ENCODE measurements around the gene ZSCAN10. TPM values are rescaled to one million over a fixed set of nuclear protein-coding genes. Genes with fewer than 3 reads are reported as not detected.

The ZSCAN10 gene
- total and polyA plus RNA-seq, 2 of the 13 experiments (the other 11 are each of a cell fraction or from before 2014, with no cell fraction given), result not detected

DNA sequence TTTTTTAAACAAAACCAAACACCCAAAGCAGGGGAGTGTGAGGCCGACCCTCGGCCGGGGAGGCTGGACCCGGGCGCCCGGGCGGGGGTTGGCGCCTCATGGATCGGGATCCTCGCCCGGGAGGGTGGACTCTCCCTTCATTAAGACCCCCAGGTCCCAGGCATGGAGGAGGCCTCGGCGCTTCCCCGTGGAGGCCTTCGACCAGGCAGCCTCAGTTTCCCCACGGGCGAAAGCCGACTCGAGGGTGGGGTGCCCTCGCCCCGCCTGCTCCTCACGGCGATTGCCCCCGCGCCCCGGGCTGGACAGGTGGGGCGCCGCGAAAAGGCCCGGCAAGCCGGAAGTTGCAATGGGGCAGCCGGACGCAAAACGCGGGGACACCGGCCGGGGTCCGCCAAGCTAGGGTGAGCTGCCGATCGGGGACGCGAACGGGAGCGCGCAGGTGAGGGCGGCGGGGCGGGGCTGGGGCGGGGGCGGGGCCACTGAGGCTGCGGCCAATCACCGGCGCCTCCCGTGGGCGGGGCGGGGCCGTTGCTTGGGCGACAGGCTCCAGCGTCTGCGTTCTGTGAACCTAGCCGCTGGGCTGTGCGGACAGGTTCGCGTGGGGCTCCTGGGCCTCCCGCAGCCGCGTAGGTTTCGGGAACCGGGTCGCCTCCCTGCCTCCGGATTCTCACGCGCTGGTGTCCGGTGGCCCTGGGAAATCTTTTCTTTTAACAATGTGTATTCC lies 7.3 kb upstream of the ZSCAN10 start (continued):
- TF ChIP-seq, protein P1, sequence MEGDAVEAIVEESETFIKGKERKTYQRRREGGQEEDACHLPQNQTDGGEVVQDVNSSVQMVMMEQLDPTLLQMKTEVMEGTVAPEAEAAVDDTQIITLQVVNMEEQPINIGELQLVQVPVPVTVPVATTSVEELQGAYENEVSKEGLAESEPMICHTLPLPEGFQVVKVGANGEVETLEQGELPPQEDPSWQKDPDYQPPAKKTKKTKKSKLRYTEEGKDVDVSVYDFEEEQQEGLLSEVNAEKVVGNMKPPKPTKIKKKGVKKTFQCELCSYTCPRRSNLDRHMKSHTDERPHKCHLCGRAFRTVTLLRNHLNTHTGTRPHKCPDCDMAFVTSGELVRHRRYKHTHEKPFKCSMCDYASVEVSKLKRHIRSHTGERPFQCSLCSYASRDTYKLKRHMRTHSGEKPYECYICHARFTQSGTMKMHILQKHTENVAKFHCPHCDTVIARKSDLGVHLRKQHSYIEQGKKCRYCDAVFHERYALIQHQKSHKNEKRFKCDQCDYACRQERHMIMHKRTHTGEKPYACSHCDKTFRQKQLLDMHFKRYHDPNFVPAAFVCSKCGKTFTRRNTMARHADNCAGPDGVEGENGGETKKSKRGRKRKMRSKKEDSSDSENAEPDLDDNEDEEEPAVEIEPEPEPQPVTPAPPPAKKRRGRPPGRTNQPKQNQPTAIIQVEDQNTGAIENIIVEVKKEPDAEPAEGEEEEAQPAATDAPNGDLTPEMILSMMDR (CRISPR knock-in tag; IDR thresholded peaks at IDR 0.05), result peak; percentile 32; the same call in 1 of the 2 replicates
- TF ChIP-seq ZNF350 (CRISPR knock-in tag; IDR thresholded peaks at IDR 0.05; ENCODE audit: borderline replicate concordance, low read depth) (peak; percentile 58; the same call in 1 of the 2 replicates), GATAD1 (CRISPR knock-in tag; IDR thresholded peaks at IDR 0.05) (peak; percentile 93), TGIF2 (CRISPR knock-in tag; IDR thresholded peaks at IDR 0.05) (peak; percentile 60; the same call in 1 of the 2 replicates), PLRG1 (conservative IDR thresholded peaks at IDR 0.05) (no peak), GABPA (IDR thresholded peaks at IDR 0.05; ENCODE audit: low read depth, low read length) (peak; percentile 94), GABPA (CRISPR knock-in tag; IDR thresholded peaks at IDR 0.05; ENCODE audit: low read depth) (peak; percentile 91), ZNF589 (CRISPR knock-in tag; conservative IDR thresholded peaks at IDR 0.05) (no peak), NFIB (CRISPR knock-in tag; IDR thresholded peaks at IDR 0.05; ENCODE audit: borderline replicate concordance) (no peak), SALL1 (CRISPR knock-in tag; IDR thresholded peaks at IDR 0.05) (peak; percentile 70), ZNF138 (CRISPR knock-in tag; IDR thresholded peaks at IDR 0.05; ENCODE audit: low read depth) (no peak), HDAC2 (CRISPR knock-in tag; IDR thresholded peaks at IDR 0.05) (peak; percentile 69; the same call in 1 of the 2 replicates), ZNF724P (CRISPR knock-in tag; IDR thresholded peaks at IDR 0.05; ENCODE audit: borderline replicate concordance) (peak; percentile 39; the same call in 1 of the 2 replicates), TP53 (CRISPR knock-in tag; conservative IDR thresholded peaks at IDR 0.05) (no peak), TBP (CRISPR knock-in tag; IDR thresholded peaks at IDR 0.05) (no peak)
- TF ChIP-seq, protein P2, sequence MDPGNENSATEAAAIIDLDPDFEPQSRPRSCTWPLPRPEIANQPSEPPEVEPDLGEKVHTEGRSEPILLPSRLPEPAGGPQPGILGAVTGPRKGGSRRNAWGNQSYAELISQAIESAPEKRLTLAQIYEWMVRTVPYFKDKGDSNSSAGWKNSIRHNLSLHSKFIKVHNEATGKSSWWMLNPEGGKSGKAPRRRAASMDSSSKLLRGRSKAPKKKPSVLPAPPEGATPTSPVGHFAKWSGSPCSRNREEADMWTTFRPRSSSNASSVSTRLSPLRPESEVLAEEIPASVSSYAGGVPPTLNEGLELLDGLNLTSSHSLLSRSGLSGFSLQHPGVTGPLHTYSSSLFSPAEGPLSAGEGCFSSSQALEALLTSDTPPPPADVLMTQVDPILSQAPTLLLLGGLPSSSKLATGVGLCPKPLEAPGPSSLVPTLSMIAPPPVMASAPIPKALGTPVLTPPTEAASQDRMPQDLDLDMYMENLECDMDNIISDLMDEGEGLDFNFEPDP (CRISPR knock-in tag; conservative IDR thresholded peaks at IDR 0.05), result no peak
- TF ChIP-seq, protein P3, sequence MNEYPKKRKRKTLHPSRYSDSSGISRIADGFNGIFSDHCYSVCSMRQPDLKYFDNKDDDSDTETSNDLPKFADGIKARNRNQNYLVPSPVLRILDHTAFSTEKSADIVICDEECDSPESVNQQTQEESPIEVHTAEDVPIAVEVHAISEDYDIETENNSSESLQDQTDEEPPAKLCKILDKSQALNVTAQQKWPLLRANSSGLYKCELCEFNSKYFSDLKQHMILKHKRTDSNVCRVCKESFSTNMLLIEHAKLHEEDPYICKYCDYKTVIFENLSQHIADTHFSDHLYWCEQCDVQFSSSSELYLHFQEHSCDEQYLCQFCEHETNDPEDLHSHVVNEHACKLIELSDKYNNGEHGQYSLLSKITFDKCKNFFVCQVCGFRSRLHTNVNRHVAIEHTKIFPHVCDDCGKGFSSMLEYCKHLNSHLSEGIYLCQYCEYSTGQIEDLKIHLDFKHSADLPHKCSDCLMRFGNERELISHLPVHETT (CRISPR knock-in tag; conservative IDR thresholded peaks at IDR 0.05), result peak; percentile 82
- TF ChIP-seq, protein P4, sequence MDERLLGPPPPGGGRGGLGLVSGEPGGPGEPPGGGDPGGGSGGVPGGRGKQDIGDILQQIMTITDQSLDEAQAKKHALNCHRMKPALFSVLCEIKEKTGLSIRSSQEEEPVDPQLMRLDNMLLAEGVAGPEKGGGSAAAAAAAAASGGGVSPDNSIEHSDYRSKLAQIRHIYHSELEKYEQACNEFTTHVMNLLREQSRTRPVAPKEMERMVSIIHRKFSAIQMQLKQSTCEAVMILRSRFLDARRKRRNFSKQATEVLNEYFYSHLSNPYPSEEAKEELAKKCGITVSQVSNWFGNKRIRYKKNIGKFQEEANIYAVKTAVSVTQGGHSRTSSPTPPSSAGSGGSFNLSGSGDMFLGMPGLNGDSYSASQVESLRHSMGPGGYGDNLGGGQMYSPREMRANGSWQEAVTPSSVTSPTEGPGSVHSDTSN (CRISPR knock-in tag; IDR thresholded peaks at IDR 0.05), result no peak
- TF ChIP-seq, protein P5, sequence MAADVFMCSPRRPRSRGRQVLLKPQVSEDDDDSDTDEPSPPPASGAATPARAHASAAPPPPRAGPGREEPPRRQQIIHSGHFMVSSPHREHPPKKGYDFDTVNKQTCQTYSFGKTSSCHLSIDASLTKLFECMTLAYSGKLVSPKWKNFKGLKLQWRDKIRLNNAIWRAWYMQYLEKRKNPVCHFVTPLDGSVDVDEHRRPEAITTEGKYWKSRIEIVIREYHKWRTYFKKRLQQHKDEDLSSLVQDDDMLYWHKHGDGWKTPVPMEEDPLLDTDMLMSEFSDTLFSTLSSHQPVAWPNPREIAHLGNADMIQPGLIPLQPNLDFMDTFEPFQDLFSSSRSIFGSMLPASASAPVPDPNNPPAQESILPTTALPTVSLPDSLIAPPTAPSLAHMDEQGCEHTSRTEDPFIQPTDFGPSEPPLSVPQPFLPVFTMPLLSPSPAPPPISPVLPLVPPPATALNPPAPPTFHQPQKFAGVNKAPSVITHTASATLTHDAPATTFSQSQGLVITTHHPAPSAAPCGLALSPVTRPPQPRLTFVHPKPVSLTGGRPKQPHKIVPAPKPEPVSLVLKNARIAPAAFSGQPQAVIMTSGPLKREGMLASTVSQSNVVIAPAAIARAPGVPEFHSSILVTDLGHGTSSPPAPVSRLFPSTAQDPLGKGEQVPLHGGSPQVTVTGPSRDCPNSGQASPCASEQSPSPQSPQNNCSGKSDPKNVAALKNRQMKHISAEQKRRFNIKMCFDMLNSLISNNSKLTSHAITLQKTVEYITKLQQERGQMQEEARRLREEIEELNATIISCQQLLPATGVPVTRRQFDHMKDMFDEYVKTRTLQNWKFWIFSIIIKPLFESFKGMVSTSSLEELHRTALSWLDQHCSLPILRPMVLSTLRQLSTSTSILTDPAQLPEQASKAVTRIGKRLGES (CRISPR knock-in tag; IDR thresholded peaks at IDR 0.05; ENCODE audit: borderline replicate concordance), result no peak
